H9 (cell line): ENCODE data around the gene USP9Y. TPM values are rescaled to one million over a fixed set of nuclear protein-coding genes. Genes with fewer than 3 reads are reported as not detected.

Experiments used
- DNase-seq: peaks from one replicate; pipeline ENCODE4 v3.0.0-alpha.2; 2017
- H2AFZ ChIP-seq: one replicate; pipeline ENCODE4 v1.6.1; 2013; ENCODE audit warnings: mild to moderate bottlenecking, low read length, control low read depth, moderate library complexity
- H2AK5ac ChIP-seq: 2 replicates; pipeline ENCODE4 v1.6.1; 2013; ENCODE audit warnings: low read length, control low read depth, mixed read lengths; ENCODE audit not compliant: insufficient read length
- H2BK120ac ChIP-seq: one replicate; pipeline ENCODE4 v1.6.1; 2013; ENCODE audit warnings: low read depth, mild to moderate bottlenecking, low read length, control low read depth, inconsistent platforms; ENCODE audit not compliant: poor library complexity, severe bottlenecking
- H2BK12ac ChIP-seq: 2 replicates; pipeline ENCODE4 v1.6.1; 2013; ENCODE audit warnings: low read length, control low read depth, mixed read lengths, low read depth; ENCODE audit not compliant: insufficient read length
- H2BK15ac ChIP-seq: 2 replicates; pipeline ENCODE4 v1.6.1; 2013; ENCODE audit warnings: low read depth, low read length, control low read depth
- H2BK20ac ChIP-seq: one replicate; pipeline ENCODE4 v1.6.1; 2013; ENCODE audit warnings: low read depth, mild to moderate bottlenecking, low read length, control low read depth, inconsistent platforms; ENCODE audit not compliant: poor library complexity, severe bottlenecking
- H2BK5ac ChIP-seq: 2 replicates; pipeline ENCODE4 v1.6.1; 2013; ENCODE audit warnings: low read length, control low read depth, mixed read lengths; ENCODE audit not compliant: insufficient read length
- H3K14ac ChIP-seq: 2 replicates; pipeline ENCODE4 v1.6.1; 2013; ENCODE audit warnings: low read length, control low read depth; ENCODE audit not compliant: insufficient read depth
- H3K18ac ChIP-seq: 2 replicates; pipeline ENCODE4 v1.6.1; 2013; ENCODE audit warnings: low read depth, mild to moderate bottlenecking, mixed read lengths, low read length, control low read depth; ENCODE audit not compliant: insufficient read length
- H3K23ac ChIP-seq: 2 replicates; pipeline ENCODE4 v1.6.1; 2013; ENCODE audit warnings: low read length, control low read depth, mixed read lengths, low read depth; ENCODE audit not compliant: insufficient read length
- H3K23me2 ChIP-seq: 2 replicates; pipeline ENCODE4 v1.6.1; 2013; ENCODE audit warnings: low read depth, mild to moderate bottlenecking, mixed read lengths, low read length, control low read depth; ENCODE audit not compliant: insufficient read length, poor library complexity, severe bottlenecking
- H3K27ac ChIP-seq: 2 replicates; pipeline ENCODE4 v1.5.1; 2013; ENCODE audit warnings: low read length, control low read depth, mixed read lengths, low read depth; ENCODE audit not compliant: insufficient read length
- H3K27me3 ChIP-seq: 2 replicates; pipeline ENCODE4 v1.6.1; 2013; ENCODE audit warnings: low read length, control low read depth, inconsistent platforms; ENCODE audit not compliant: insufficient read depth
- H3K4ac ChIP-seq: 2 replicates; pipeline ENCODE4 v1.6.1; 2013; ENCODE audit warnings: low read depth, mild to moderate bottlenecking, control low read depth, inconsistent platforms, low read length, moderate library complexity
- H3K4me1 ChIP-seq: 2 replicates; pipeline ENCODE4 v1.6.1; 2013; ENCODE audit warnings: low read length, control low read depth, inconsistent platforms; ENCODE audit not compliant: insufficient read depth
- H3K4me2 ChIP-seq: 2 replicates; pipeline ENCODE4 v1.6.1; 2013; ENCODE audit warnings: low read length, control low read depth, mixed read lengths; ENCODE audit not compliant: insufficient read length, insufficient read depth
- H3K56ac ChIP-seq: 2 replicates; pipeline ENCODE4 v1.6.1; 2013; ENCODE audit warnings: low read depth, mild to moderate bottlenecking, mixed read lengths, low read length, control low read depth; ENCODE audit not compliant: insufficient read length
- H3K79me1 ChIP-seq: 2 replicates; pipeline ENCODE4 v1.6.1; 2013; ENCODE audit warnings: low read depth, mild to moderate bottlenecking, moderate library complexity, low read length, control low read depth, inconsistent platforms; ENCODE audit not compliant: insufficient read depth, poor library complexity, severe bottlenecking
- H3K79me2 ChIP-seq: 2 replicates; pipeline ENCODE4 v1.6.1; 2013; ENCODE audit warnings: low read length, control low read depth, inconsistent platforms; ENCODE audit not compliant: insufficient read depth
- H3K9ac ChIP-seq: 2 replicates; pipeline ENCODE4 v1.6.1; 2013; ENCODE audit warnings: low read length, control low read depth, mixed read lengths; ENCODE audit not compliant: insufficient read length; ENCODE audit errors: extremely low read depth
- H3K9me3 ChIP-seq: one replicate; pipeline ENCODE4 v1.6.1; 2013; ENCODE audit warnings: low read depth, low read length, inconsistent platforms; ENCODE audit not compliant: control insufficient read depth
- H3T11ph ChIP-seq: one replicate; pipeline ENCODE4 v1.6.1; 2013; ENCODE audit warnings: mild to moderate bottlenecking, low read length, control low read depth, inconsistent platforms
- H4K20me1 ChIP-seq: one replicate; pipeline ENCODE4 v1.6.1; 2013; ENCODE audit not compliant: control insufficient read depth, insufficient read length, insufficient read depth
- H4K5ac ChIP-seq: 2 replicates; pipeline ENCODE4 v1.6.1; 2013; ENCODE audit warnings: low read depth, mild to moderate bottlenecking, mixed read lengths, low read length, control low read depth; ENCODE audit not compliant: insufficient read length
- H4K8ac ChIP-seq: replicated peaks from 2 replicates; pipeline ENCODE4 v1.6.1; 2013; ENCODE audit warnings: low read length, control low read depth, mixed read lengths, low read depth; ENCODE audit not compliant: insufficient read length
- H4K91ac ChIP-seq: 2 replicates; pipeline ENCODE4 v1.6.1; 2013; ENCODE audit warnings: low read depth, mild to moderate bottlenecking, moderate library complexity, mixed read lengths, low read length, control low read depth; ENCODE audit not compliant: insufficient read length
- H3K27ac Mint-ChIP-seq, 3 experiments: 2 replicates in 2 of 3; 3 replicates in 1 of 3; pipeline ENCODE4 v1.8.0; 2020 to 2021; ENCODE audit warnings: mixed read lengths in 3 of 3, mild to moderate bottlenecking in 1 of 3, moderate library complexity in 1 of 3
- H3K27me3 Mint-ChIP-seq: 2 replicates; pipeline ENCODE4 v1.8.0; 2021; ENCODE audit warnings: low read depth, mild to moderate bottlenecking, moderate library complexity, mixed read lengths
- H3K36me3 Mint-ChIP-seq, 3 experiments: 2 replicates in 2 of 3; 3 replicates in 1 of 3; pipeline ENCODE4 v1.8.0; 2020 to 2021; ENCODE audit warnings: low read depth in 3 of 3, mixed read lengths in 3 of 3; ENCODE audit not compliant: insufficient read depth in 1 of 3
- H3K4me1 Mint-ChIP-seq, 2 experiments: 2 replicates each; pipeline ENCODE4 v1.8.0; 2020; ENCODE audit warnings: mixed read lengths in 2 of 2
- H3K4me3 Mint-ChIP-seq, 2 experiments: 2 replicates in 1 of 2; 3 replicates in 1 of 2; pipeline ENCODE4 v1.8.0; 2020 to 2021; ENCODE audit warnings: mild to moderate bottlenecking in 2 of 2, mixed read lengths in 2 of 2, moderate library complexity in 1 of 2
- H3K9me3 Mint-ChIP-seq, 2 experiments: 2 replicates in 1 of 2; 3 replicates in 1 of 2; pipeline ENCODE4 v1.8.0; 2020; ENCODE audit warnings: mild to moderate bottlenecking in 2 of 2, mixed read lengths in 2 of 2, moderate library complexity in 1 of 2
- CTCF ChIP-seq: fragments of 200-600 bp; sonication (generic); conservative IDR thresholded peaks from 3 replicates; pipeline ENCODE4 v1.8.0; 2021; ENCODE audit warnings: antibody characterized with exemption, mild to moderate bottlenecking
- WGBS: extraction: QIAGEN DNeasy Blood & Tissue Kit; methylation state at CpG from one replicate; pipeline ENCODE4 v1.1.7; 2013; ENCODE audit warnings: missing lambda C conversion rate, low lambda C conversion rate, mixed read lengths; ENCODE audit not compliant: insufficient read length; ENCODE audit errors: extremely low coverage; 5-methylcytosine and 5-hydroxymethylcytosine counted together
- total RNA-seq: library from RNA; stranded (reverse); gene quantifications from 2 replicates; pipeline ENCODE4 v1.2.1, GENCODE V29; 2021

Gene USP9Y
- total RNA-seq, 1 experiment from 2014 or later = not detected

GRCh38 chrY:12688337-12688736, 12.7 kb upstream of the USP9Y start:
- Histone ChIP-seq H2BK20ac (no peak overlapping the region), H2AFZ (no peak overlapping the region), H4K8ac (no peak overlapping the region), H3K79me1 (no peaks in the 10 kb centered on the region), H2BK5ac (no peak overlapping the region), H4K91ac (no peak overlapping the region), H3T11ph (no peak overlapping the region), H3K27ac (no peak overlapping the region), H2BK120ac (no peak overlapping the region), H3K23ac (no peak overlapping the region), H2BK12ac (no peak overlapping the region), H2AK5ac (no peak overlapping the region), H3K27me3 (no peaks in the 10 kb centered on the region), H3K4me2 (no peak overlapping the region), H4K20me1 (no peaks in the 10 kb centered on the region), H3K56ac (no peak overlapping the region), H3K4me1 (no peaks in the 10 kb centered on the region), H3K9ac (no peak overlapping the region), H3K23me2 (no peaks in the 10 kb centered on the region), H3K18ac (no peak overlapping the region), H2BK15ac (no peak overlapping the region), H3K9me3 (no peaks in the 10 kb centered on the region), H4K5ac (no peak overlapping the region), H3K4ac (no peak overlapping the region), H3K79me2 (no peaks in the 10 kb centered on the region), H3K14ac (no peak overlapping the region)
- no peaks in the 10 kb centered on the region for H3K36me3 Mint-ChIP-seq
- H3K27ac Mint-ChIP-seq = no peak overlapping the region
- H3K9me3 Mint-ChIP-seq = no peaks in the 10 kb centered on the region
- TF ChIP-seq CTCF = no peak
- no peaks in the 10 kb centered on the region for H3K27me3 Mint-ChIP-seq
- H3K4me1 Mint-ChIP-seq = no peaks in the 10 kb centered on the region
- no peak for DNase-seq
- no CpG with 5 or more reads among the region's 2 CpGs for WGBS
- no peak overlapping the region for H3K4me3 Mint-ChIP-seq
